Calu3 (cell line): ENCODE data around the gene GRIP1. TPM values are rescaled to one million over a fixed set of nuclear protein-coding genes. Genes with fewer than 3 reads are reported as not detected.

Source experiments
- BruUV-seq: library from RNA; stranded (reverse); fragments of 400-500 nt; replicated peaks from 2 replicates; lab custom pipeline; 2021; lab: Mats Ljungman, UMichigan
- CTCF ChIA-PET: fragments of 300-600 bp; sonication (Branson Sonifier 250); formaldehyde crosslinking; loops from one replicate; lab custom pipeline; 2022; ENCODE audit warnings: antibody characterized with exemption; lab: Charles Lee
- DNase-seq: peaks from one replicate; pipeline ENCODE4 v3.0.0; 2022
- H3K27ac Mint-ChIP-seq: one replicate; pipeline ENCODE4 v1.8.0; 2022; ENCODE audit warnings: mixed read lengths; ENCODE audit not compliant: unreplicated experiment
- H3K27me3 Mint-ChIP-seq: one replicate; pipeline ENCODE4 v1.8.0; 2022; ENCODE audit warnings: mixed read lengths; ENCODE audit not compliant: unreplicated experiment
- H3K36me3 Mint-ChIP-seq: one replicate; pipeline ENCODE4 v1.8.0; 2022; ENCODE audit warnings: mild to moderate bottlenecking, moderate library complexity, mixed read lengths; ENCODE audit not compliant: insufficient read depth, unreplicated experiment
- H3K4me1 Mint-ChIP-seq: one replicate; pipeline ENCODE4 v1.8.0; 2022; ENCODE audit warnings: mild to moderate bottlenecking, low read depth, mixed read lengths; ENCODE audit not compliant: unreplicated experiment
- H3K4me3 Mint-ChIP-seq: one replicate; pipeline ENCODE4 v1.8.0; 2022; ENCODE audit warnings: mild to moderate bottlenecking, low read depth, moderate library complexity, mixed read lengths; ENCODE audit not compliant: unreplicated experiment
- H3K9me3 Mint-ChIP-seq: one replicate; pipeline ENCODE4 v1.8.0; 2022; ENCODE audit warnings: low read depth, mixed read lengths; ENCODE audit not compliant: unreplicated experiment
- CTCF ChIP-seq: fragments of 200-600 bp; IDR thresholded peaks from one replicate; pipeline ENCODE4 v1.8.0; 2022; ENCODE audit warnings: antibody characterized with exemption; ENCODE audit not compliant: unreplicated experiment
- intact Hi-C: fragments of 100-400 bp; cut with micrococcal nuclease; formaldehyde crosslinking; loops from one replicate; pipeline ENCODE4 v1.10.0; 2022; ENCODE audit not compliant: unreplicated experiment
- total RNA-seq: library from RNA; stranded (reverse); gene quantifications from 2 replicates; pipeline ENCODE4 v1.2.3, GENCODE V29; 2022

Gene GRIP1
- total RNA-seq, 1 experiment from 2014 or later: 47.4 TPM

DNA sequence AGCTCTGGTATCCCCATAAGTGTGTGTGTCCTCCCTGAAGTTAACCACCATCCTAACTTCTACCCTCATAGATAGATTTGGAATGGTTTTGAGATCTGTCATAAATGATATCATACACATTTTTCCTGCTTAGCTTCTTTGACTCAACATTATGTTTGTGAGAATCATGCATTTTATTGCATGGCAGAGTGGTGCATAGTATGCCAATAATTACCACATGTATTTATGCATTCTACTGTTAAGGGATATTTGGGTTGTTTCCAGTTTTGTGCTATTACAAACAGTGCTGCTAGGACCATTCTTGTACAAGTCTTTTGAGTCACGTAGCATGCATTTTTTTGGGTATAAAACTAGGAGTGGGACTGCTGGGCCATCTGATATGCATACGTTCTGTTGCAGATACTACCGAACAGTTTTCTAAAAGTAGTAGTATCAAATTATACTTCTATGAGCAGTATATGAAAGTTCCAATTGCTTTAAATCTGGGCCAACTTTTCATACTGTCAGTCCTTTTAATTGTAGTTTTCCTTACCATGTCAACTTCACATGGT, 13.4 kb downstream of the GRIP1 start:
- CTCF ChIA-PET: no interaction called here
- Mint-ChIP-seq H3K4me1 (peaks cover 44% of the 10 kb centered on the region), H3K27me3 (no peaks in the 10 kb centered on the region), H3K9me3 (no peaks in the 10 kb centered on the region), H3K4me3 (no peak overlapping the region), H3K36me3 (no peaks in the 10 kb centered on the region), H3K27ac (no peak overlapping the region)
- intact Hi-C loops: no loop called here
- no TSS peak for BruUV-seq
- no peak for DNase-seq
- no peak for TF ChIP-seq CTCF

DNA sequence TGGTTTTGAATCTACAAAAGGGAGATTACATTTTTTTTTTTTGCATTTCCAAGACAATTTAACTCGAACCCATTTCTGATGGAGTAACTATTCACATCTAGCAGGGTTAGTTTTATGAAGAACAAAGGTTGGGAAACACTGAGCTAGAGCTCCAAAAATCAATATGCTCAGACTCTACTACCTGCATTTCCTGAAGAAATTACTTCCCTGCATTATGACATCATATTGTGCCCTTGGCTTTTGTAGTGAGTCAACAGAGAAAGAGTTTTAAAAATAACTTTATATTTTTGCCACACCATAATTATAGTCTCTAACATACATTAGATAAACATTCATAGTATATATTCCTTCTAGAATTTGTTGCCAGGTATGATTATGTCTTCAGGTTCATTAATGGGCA, 14.8 kb downstream of the GRIP1 start:
- no peak overlapping the region for H3K27ac Mint-ChIP-seq
- no peak for DNase-seq
- peaks cover 44% of the 10 kb centered on the region for H3K4me1 Mint-ChIP-seq
- TF ChIP-seq CTCF: no peak
- CTCF ChIA-PET: interaction anchor here (0.6 to 1.1 kb wide), 4 partner anchors 17 to 449 kb away, joined by 3 to 5 read pairs (median 3); no protein-coding TSS in a partner anchor
- no peaks in the 10 kb centered on the region for H3K27me3 Mint-ChIP-seq
- no peaks in the 10 kb centered on the region for H3K36me3 Mint-ChIP-seq
- intact Hi-C loops: no loop called here
- no TSS peak for BruUV-seq
- H3K4me3 Mint-ChIP-seq: no peak overlapping the region
- no peaks in the 10 kb centered on the region for H3K9me3 Mint-ChIP-seq

GRCh38 chr12:66663611-66664010, 15.3 kb downstream of the GRIP1 start:
- Mint-ChIP-seq H3K9me3 (no peaks in the 10 kb centered on the region), H3K4me1 (peaks cover 44% of the 10 kb centered on the region), H3K27ac (no peak overlapping the region), H3K4me3 (no peak overlapping the region), H3K36me3 (no peaks in the 10 kb centered on the region), H3K27me3 (no peaks in the 10 kb centered on the region)
- CTCF ChIA-PET: interaction anchor here (0.6 to 1.1 kb wide), 3 partner anchors 143 to 1015 kb away, joined by 3 to 5 read pairs (median 5); no protein-coding TSS in a partner anchor
- intact Hi-C loops: loop anchor here (2.0 kb wide), 1 partner anchor 15 kb away; no protein-coding TSS in a partner anchor
- TF ChIP-seq CTCF: no peak
- DNase-seq: no peak
- no TSS peak for BruUV-seq

GRCh38 chr12:66662729-66663128, 16.1 kb downstream of the GRIP1 start:
- Mint-ChIP-seq H3K27me3 (no peaks in the 10 kb centered on the region), H3K36me3 (no peaks in the 10 kb centered on the region), H3K9me3 (no peaks in the 10 kb centered on the region), H3K4me1 (peaks cover 38% of the 10 kb centered on the region), H3K4me3 (peak overlapping the region; percentile 0), H3K27ac (peak overlapping the region; percentile 24)
- CTCF ChIA-PET: interaction anchor here (0.5 to 1.0 kb wide), 2 partner anchors 616 to 1016 kb away, joined by 3 to 5 read pairs; no protein-coding TSS in a partner anchor
- TF ChIP-seq CTCF: no peak
- intact Hi-C loops: loop anchor here (2.0 kb wide), 1 partner anchor 14 kb away; no protein-coding TSS in a partner anchor
- no peak for DNase-seq
- BruUV-seq: no TSS peak
